ENCODE measurements around the gene FBXO39. TPM values are rescaled to one million over a fixed set of nuclear protein-coding genes. Genes with fewer than 3 reads are reported as not detected.

FBXO39 gene
- total and polyA plus RNA-seq, 2 of the 4 experiments (the other 2 are of a cell fraction): not detected

DNA sequence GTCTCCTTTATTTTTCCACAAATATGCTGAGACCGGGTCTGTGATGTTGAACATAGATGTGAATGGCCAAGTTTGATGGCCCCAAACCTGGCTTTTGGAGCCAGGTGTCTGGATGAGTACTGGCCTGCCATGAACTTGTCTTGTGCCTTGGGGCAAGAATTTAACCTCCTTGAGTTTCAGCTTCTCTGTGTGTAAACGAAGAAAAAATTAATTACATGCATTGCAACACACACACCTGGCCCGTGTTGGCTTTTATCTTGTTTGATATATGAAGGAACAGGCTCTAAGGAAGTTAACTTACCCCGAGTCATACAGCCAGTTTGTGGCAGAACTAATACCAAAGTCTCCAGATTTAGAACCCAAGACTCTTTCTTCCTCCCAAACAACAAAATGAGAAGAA, 13.1 kb downstream of the FBXO39 start:
- Histone ChIP-seq H2BK120ac (ENCODE audit: low read depth, low read length) (no peak overlapping the region), H3K27me3 (ENCODE audit: control insufficient read depth, insufficient read depth, low read length) (peaks cover 12% of the 10 kb centered on the region), H4K5ac (ENCODE audit: low read depth, low read length) (no peak overlapping the region), H3K4me2 (ENCODE audit: low read depth, low read length) (no peak overlapping the region), H2BK20ac (ENCODE audit: low read depth, low read length) (no peak overlapping the region), H3K18ac (ENCODE audit: low read depth, low read length) (no peak overlapping the region), H2AFZ (replicated peaks; ENCODE audit: low read length, poor library complexity) (no peak overlapping the region), H3K4ac (ENCODE audit: low read depth, low read length) (no peak overlapping the region), H2AK9ac (replicated peaks; ENCODE audit: low read depth, low read length, poor library complexity) (no peak overlapping the region), H3K27ac (ENCODE audit: insufficient read depth, low read length) (no peak overlapping the region), H2BK5ac (ENCODE audit: low read depth, low read length, poor library complexity, severe bottlenecking) (no peak overlapping the region), H3K14ac (replicated peaks; ENCODE audit: low read depth, low read length) (no peak overlapping the region), H4K91ac (ENCODE audit: insufficient read depth, low read depth, low read length) (no peak overlapping the region), H4K20me1 (ENCODE audit: insufficient read depth, low read length) (no peaks in the 10 kb centered on the region), H3K9me1 (ENCODE audit: insufficient read depth, low read length) (no peaks in the 10 kb centered on the region), H3K4me3 (ENCODE audit: insufficient read depth, low read depth, low read length) (no peak overlapping the region), H3K79me1 (ENCODE audit: low read depth in 1 of 2, low read length in 2 of 2) (no peaks in the 10 kb centered on the region), H3K36me3 (ENCODE audit: control insufficient read depth, insufficient read depth, low read length) (no peaks in the 10 kb centered on the region), H3K9ac (ENCODE audit: low read depth, low read length) (no peak overlapping the region), H3K23ac (ENCODE audit: low read depth, low read length) (no peak overlapping the region), H3K56ac (ENCODE audit: extremely low read depth, insufficient read depth, low read length) (no peak overlapping the region), H3K9me3 (ENCODE audit: control insufficient read depth, insufficient read depth, low read length) (no peaks in the 10 kb centered on the region), H2BK15ac (ENCODE audit: low read depth, low read length) (no peak overlapping the region), H3K4me1 (ENCODE audit: control insufficient read depth, insufficient read depth, low read length) (no peaks in the 10 kb centered on the region), H4K8ac (ENCODE audit: low read depth in 2 of 2, low read length in 2 of 2) (no peak overlapping the region), H2AK5ac (ENCODE audit: low read depth, low read length) (no peak overlapping the region)
- TF ChIP-seq RAD21 (IDR thresholded peaks at IDR 0.05; ENCODE audit: low read length) (no peak), CEBPB (IDR thresholded peaks at IDR 0.05; ENCODE audit: low read depth, low read length) (no peak), RFX5 (IDR thresholded peaks at IDR 0.05; ENCODE audit: low read depth, low read length) (no peak), FOS (IDR thresholded peaks at IDR 0.05; ENCODE audit: low read depth, low read length) (no peak), CHD1 (IDR thresholded peaks at IDR 0.05; ENCODE audit: low read depth, low read length) (no peak), MAFK (IDR thresholded peaks at IDR 0.05; ENCODE audit: low read depth, low read length) (no peak), RCOR1 (IDR thresholded peaks at IDR 0.05; ENCODE audit: insufficient replicate concordance, low read length) (no peak), SMC3 (IDR thresholded peaks at IDR 0.05; ENCODE audit: low read depth, low read length) (no peak), MXI1 (IDR thresholded peaks at IDR 0.05; ENCODE audit: borderline replicate concordance, low read depth, low read length) (no peak), POLR2A (IDR thresholded peaks at IDR 0.05; ENCODE audit: low read depth, low read length) (no peak), MAZ (IDR thresholded peaks at IDR 0.05; ENCODE audit: borderline replicate concordance, low read depth, low read length) (no peak), NFE2L2 (IDR thresholded peaks at IDR 0.05; ENCODE audit: low read depth, low read length) (no peak), BHLHE40 (IDR thresholded peaks at IDR 0.05; ENCODE audit: low read depth, low read length) (no peak)
- TF ChIP-seq, protein P1, sequence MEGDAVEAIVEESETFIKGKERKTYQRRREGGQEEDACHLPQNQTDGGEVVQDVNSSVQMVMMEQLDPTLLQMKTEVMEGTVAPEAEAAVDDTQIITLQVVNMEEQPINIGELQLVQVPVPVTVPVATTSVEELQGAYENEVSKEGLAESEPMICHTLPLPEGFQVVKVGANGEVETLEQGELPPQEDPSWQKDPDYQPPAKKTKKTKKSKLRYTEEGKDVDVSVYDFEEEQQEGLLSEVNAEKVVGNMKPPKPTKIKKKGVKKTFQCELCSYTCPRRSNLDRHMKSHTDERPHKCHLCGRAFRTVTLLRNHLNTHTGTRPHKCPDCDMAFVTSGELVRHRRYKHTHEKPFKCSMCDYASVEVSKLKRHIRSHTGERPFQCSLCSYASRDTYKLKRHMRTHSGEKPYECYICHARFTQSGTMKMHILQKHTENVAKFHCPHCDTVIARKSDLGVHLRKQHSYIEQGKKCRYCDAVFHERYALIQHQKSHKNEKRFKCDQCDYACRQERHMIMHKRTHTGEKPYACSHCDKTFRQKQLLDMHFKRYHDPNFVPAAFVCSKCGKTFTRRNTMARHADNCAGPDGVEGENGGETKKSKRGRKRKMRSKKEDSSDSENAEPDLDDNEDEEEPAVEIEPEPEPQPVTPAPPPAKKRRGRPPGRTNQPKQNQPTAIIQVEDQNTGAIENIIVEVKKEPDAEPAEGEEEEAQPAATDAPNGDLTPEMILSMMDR (conservative IDR thresholded peaks at IDR 0.05; ENCODE audit: low read depth, low read length): no peak
- TF ChIP-seq, protein P2, sequence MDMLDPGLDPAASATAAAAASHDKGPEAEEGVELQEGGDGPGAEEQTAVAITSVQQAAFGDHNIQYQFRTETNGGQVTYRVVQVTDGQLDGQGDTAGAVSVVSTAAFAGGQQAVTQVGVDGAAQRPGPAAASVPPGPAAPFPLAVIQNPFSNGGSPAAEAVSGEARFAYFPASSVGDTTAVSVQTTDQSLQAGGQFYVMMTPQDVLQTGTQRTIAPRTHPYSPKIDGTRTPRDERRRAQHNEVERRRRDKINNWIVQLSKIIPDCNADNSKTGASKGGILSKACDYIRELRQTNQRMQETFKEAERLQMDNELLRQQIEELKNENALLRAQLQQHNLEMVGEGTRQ (IDR thresholded peaks at IDR 0.05; ENCODE audit: low read depth, low read length): no peak
- TF ChIP-seq, protein P3, sequence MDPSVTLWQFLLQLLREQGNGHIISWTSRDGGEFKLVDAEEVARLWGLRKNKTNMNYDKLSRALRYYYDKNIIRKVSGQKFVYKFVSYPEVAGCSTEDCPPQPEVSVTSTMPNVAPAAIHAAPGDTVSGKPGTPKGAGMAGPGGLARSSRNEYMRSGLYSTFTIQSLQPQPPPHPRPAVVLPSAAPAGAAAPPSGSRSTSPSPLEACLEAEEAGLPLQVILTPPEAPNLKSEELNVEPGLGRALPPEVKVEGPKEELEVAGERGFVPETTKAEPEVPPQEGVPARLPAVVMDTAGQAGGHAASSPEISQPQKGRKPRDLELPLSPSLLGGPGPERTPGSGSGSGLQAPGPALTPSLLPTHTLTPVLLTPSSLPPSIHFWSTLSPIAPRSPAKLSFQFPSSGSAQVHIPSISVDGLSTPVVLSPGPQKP (IDR thresholded peaks at IDR 0.05; ENCODE audit: borderline replicate concordance, low read depth, low read length): no peak
- no peak for ATAC-seq (ENCODE audit: low read depth)
- intact Hi-C loops (cut with micrococcal nuclease) (no loop called here), in situ Hi-C loops (cut with MboI; ENCODE audit: low sequenced_read_pairs) (no loop called here), dilution Hi-C loops (cut with HindIII; ENCODE audit: low sequenced_read_pairs, unreplicated experiment) (no loop called here)
- no CpG with 5 or more reads among the region's 4 CpGs for WGBS, 2 experiments (ENCODE audit: extremely low coverage in 2 of 2, insufficient read length in 1 of 2)
- POLR2A ChIA-PET (ENCODE audit: unreplicated experiment): no interaction called here
- no TSS peak for BruUV-seq (replicated peaks)
- DNase-seq: no peak
- CTCF ChIA-PET: no interaction called here
